PFSK-1 (cell line): ENCODE results near the gene ATP1A1.

ENCODE experiments used
- POLR2AphosphoS5 ChIP-seq: IDR thresholded peaks from 2 replicates; pipeline ENCODE4 v1.6.1; 2012; ENCODE audit warnings: low read depth, mild to moderate bottlenecking, control low read depth, low read length, moderate library complexity
- SIN3A ChIP-seq: IDR thresholded peaks from 2 replicates; pipeline ENCODE4 v1.6.1; 2012; ENCODE audit warnings: mild to moderate bottlenecking, low read length, moderate library complexity, borderline replicate concordance; ENCODE audit not compliant: insufficient read depth
- TAF1 ChIP-seq: IDR thresholded peaks from 2 replicates; pipeline ENCODE4 v1.6.1; 2012; ENCODE audit warnings: low read length, control low read depth, borderline replicate concordance; ENCODE audit not compliant: insufficient read depth
- TF ChIP-seq, protein P1 (sequence below), 2 experiments: IDR thresholded peaks; 2 replicates each; pipeline versions ENCODE4 v1.6.1 to v1.8.0; 2011 to 2012; ENCODE audit warnings: low read depth in 2 of 2, low read length in 2 of 2, control low read depth in 1 of 2, inconsistent platforms in 1 of 2, mild to moderate bottlenecking in 1 of 2, moderate library complexity in 1 of 2; ENCODE audit not compliant: insufficient read depth in 1 of 2

- TF ChIP-seq POLR2AphosphoS5 = no peak
- TF ChIP-seq SIN3A = no peak
- no peak for TF ChIP-seq TAF1
- TF ChIP-seq, protein P1, sequence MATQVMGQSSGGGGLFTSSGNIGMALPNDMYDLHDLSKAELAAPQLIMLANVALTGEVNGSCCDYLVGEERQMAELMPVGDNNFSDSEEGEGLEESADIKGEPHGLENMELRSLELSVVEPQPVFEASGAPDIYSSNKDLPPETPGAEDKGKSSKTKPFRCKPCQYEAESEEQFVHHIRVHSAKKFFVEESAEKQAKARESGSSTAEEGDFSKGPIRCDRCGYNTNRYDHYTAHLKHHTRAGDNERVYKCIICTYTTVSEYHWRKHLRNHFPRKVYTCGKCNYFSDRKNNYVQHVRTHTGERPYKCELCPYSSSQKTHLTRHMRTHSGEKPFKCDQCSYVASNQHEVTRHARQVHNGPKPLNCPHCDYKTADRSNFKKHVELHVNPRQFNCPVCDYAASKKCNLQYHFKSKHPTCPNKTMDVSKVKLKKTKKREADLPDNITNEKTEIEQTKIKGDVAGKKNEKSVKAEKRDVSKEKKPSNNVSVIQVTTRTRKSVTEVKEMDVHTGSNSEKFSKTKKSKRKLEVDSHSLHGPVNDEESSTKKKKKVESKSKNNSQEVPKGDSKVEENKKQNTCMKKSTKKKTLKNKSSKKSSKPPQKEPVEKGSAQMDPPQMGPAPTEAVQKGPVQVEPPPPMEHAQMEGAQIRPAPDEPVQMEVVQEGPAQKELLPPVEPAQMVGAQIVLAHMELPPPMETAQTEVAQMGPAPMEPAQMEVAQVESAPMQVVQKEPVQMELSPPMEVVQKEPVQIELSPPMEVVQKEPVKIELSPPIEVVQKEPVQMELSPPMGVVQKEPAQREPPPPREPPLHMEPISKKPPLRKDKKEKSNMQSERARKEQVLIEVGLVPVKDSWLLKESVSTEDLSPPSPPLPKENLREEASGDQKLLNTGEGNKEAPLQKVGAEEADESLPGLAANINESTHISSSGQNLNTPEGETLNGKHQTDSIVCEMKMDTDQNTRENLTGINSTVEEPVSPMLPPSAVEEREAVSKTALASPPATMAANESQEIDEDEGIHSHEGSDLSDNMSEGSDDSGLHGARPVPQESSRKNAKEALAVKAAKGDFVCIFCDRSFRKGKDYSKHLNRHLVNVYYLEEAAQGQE (IDR thresholded peaks at IDR 0.05; ENCODE audit: insufficient read depth in 1 of 2, low read depth in 2 of 2, low read length in 2 of 2) = no peak
Measured at GRCh38 chr1:116416854-116417513, 43.9 kb downstream of the ATP1A1 start.
